Measurements from ENCODE around the gene MGLL. TPM values are rescaled to one million over a fixed set of nuclear protein-coding genes. Genes with fewer than 3 reads are reported as not detected.

MGLL gene
- total and polyA plus RNA-seq, 5 experiments from 2014 or later = 0.34 to 0.77 (median 0.62) TPM; not detected in 2

DNA sequence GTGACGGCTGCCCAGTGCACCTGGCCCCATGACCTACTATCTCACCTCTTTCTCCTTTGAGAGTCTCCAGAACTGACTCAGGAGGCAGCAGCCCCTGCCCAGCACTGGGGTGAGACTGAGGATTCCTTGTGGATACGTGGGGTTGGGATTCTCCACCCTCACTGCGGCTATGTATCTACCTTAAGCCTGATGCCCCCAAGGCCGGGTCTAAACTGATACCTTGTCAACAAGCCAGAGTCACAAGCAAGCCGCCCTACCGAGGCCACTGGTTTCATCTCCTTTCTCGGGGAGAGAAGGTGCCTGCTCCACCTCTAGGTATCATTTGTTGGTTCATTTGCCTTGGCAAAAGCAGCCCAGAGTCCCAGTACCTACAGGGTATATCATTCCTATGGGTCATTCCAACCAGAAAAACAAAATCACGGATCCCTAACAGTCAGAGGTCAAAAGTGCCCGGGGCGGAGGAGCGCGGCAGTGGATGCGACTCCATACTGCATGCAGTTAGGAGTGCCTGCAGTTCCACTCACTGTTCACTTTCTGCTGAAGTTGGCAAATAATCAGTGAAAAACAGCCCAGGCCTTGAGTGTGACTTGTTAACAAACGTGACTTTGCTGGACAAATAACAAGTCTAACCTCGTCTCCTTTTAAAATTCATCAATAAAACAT is 102.0 kb downstream of the MGLL start:
- Mint-ChIP-seq H3K9me3 (no peaks in the 10 kb centered on the region), H3K27me3 (peaks cover 0 to 9% (median 6%) of the 10 kb centered on the region in 5 donors), H3K4me1 (no peaks in the 10 kb centered on the region), H3K27ac (no peak overlapping the region), H3K36me3 (peaks cover 0 to 4% (median 0%) of the 10 kb centered on the region in 3 donors), H3K4me3 (no peak overlapping the region)
- POLR2A ChIA-PET = no interaction called here
- no peak for DNase-seq
- ATAC-seq = no peak

- Mint-ChIP-seq H3K4me3 (no peak overlapping the region), H3K9me3 (no peaks in the 10 kb centered on the region), H3K4me1 (no peaks in the 10 kb centered on the region), H3K27ac (peak overlapping the region in 1 of 10 donors; percentile 15), H3K27me3 (peaks cover 0 to 6% (median 0%) of the 10 kb centered on the region in 5 donors), H3K36me3 (peaks cover 0 to 4% (median 0%) of the 10 kb centered on the region in 3 donors)
- POLR2A ChIA-PET = no interaction called here
- DNase-seq (no peak), ATAC-seq (no peak)
Measured at GRCh38 chr3:127719369-127719768, 102.9 kb downstream of the MGLL start.

DNA sequence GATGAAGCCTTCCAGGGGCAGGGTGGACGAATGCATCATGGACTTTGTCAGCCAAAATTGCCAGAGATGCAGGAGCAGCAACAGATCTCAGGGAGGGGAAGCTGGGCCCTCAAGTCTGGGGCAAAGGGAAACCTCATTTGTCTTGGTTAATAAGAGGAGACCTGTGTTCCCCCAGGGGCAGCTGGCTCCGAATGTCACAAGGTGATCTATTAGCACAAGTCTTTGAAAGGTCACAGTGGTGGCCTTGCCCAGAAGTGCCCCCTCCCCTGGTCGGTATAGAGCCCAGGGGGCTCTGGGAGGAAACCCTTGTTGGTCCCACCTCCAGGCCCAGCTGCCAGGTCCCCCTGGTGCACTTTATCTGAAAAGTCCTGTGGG is 103.4 kb downstream of the MGLL start:
- no peak overlapping the region for H3K4me3 Mint-ChIP-seq
- H3K27ac Mint-ChIP-seq = no peak overlapping the region
- POLR2A ChIA-PET = no interaction called here
- peaks cover 0 to 6% (median 1%) of the 10 kb centered on the region in 5 donors for H3K27me3 Mint-ChIP-seq
- H3K9me3 Mint-ChIP-seq = no peaks in the 10 kb centered on the region
- no peak for ATAC-seq
- H3K4me1 Mint-ChIP-seq = no peaks in the 10 kb centered on the region
- no peak for DNase-seq
- peaks cover 0 to 3% (median 0%) of the 10 kb centered on the region in 3 donors for H3K36me3 Mint-ChIP-seq

DNA sequence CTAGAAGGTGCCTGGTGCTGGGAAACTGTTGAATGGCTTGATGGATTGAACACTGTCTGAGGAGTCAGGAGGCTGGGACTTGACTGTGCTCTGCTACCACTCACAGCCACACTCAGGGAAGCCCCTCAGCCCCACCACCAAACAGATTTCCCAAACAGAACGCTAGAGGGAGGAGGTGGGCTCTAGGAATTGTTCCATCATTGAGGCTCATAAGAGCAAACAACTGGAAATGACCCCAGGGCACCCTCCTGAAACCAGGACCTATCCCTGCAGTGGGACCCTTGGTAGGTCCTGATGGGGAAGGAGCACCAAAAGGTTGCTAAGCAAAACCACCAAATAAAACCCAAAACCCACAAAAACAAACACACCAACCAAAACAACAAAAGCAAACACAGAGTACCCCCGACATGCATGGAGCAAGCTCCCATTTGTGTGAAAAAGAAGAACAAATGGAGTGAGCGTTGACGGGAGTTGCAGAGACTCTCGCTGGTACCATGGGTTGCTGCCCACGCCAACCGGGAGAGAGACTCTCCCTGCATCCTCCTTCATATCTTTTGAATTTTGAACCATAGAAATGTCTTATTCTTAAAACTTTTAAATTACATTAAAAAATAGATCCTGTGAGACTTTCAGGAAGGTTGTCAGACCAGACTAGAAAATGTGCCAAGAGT is 103.9 kb downstream of the MGLL start:
- H3K27ac Mint-ChIP-seq = no peak overlapping the region
- no peak overlapping the region for H3K4me3 Mint-ChIP-seq
- H3K9me3 Mint-ChIP-seq = no peaks in the 10 kb centered on the region
- no peak for ATAC-seq
- POLR2A ChIA-PET = no interaction called here
- peaks cover 0 to 5% (median 0%) of the 10 kb centered on the region in 5 donors for H3K27me3 Mint-ChIP-seq
- H3K36me3 Mint-ChIP-seq = no peaks in the 10 kb centered on the region
- DNase-seq = no peak
- H3K4me1 Mint-ChIP-seq = no peaks in the 10 kb centered on the region

DNA sequence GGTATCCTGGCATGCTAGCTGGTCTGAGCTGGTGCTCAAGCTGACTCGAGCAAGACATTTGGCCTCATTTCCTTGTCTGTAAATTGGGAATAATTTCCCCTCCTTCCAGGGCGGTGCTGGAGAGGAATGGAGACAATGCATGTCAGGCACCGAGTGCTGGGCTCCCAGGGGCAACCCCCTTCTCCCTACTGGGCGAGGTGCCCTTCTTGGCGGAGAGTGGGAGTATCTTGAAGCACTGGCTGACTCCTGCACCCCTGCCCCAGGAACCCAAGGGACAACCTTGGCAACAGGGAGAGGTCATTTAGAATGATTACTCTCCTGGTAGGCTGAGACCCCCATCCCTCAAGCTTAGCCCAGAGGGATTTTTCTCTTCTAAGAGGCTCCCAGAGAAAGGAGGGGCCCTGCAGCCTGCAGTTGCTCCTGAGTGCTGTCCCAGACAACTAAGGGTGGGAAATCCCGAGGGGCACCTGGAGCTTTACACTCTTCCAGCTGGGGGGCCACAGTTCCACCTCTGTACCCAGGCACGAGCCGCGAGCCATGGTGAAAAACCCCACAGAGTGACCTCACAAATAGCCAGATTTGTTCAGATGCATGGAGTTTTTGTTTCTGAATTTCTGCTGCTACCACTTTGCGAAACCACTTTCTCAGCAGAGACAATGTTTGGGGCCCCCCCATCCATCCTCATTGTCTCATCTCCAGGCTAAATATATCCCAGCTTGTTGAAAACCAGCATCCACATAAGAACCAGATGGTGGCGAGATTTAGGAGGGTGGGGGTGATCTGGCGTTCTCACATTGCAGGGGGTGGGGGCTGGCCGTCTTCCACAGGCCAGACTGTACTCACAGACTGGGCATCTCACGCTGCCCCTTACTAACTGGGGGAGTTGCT is 104.7 kb downstream of the MGLL start:
- Mint-ChIP-seq H3K9me3 (no peaks in the 10 kb centered on the region), H3K36me3 (no peaks in the 10 kb centered on the region), H3K4me3 (peak overlapping the region in 1 of 10 donors; percentile 24), H3K4me1 (no peaks in the 10 kb centered on the region), H3K27me3 (peaks cover 0 to 5% (median 0%) of the 10 kb centered on the region in 5 donors), H3K27ac (no peak overlapping the region)
- no peak for DNase-seq
- POLR2A ChIA-PET = no interaction called here
- no peak for ATAC-seq

GRCh38 chr3:127716384-127716783 is 105.9 kb downstream of the MGLL start:
- no peak for ATAC-seq
- DNase-seq = no peak
- Mint-ChIP-seq H3K4me3 (no peak overlapping the region), H3K27me3 (peaks cover 0 to 5% (median 0%) of the 10 kb centered on the region in 5 donors), H3K27ac (no peak overlapping the region), H3K36me3 (no peaks in the 10 kb centered on the region), H3K4me1 (no peaks in the 10 kb centered on the region), H3K9me3 (no peaks in the 10 kb centered on the region)
- POLR2A ChIA-PET = no interaction called here

DNA sequence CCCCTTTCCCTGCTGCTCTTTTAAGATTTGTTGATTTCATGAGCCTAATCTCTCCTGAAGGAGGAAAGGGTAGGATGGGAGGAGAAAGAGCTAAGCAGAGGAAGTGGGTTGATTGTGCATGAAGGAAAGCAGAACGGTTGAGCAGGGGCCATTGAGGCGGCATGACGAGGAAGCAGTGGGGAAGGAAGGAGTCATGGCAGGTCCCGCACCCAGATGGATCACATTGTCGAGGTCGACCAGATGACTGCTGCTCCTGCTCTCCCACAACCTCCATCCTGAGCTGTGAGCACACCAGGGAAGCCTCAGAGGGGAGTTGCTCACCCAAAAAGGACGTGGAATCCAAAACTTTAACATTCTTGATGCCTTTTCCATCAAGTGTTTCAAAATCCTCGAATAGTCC is 106.8 kb downstream of the MGLL start:
- ATAC-seq (no peak), DNase-seq (no peak)
- H3K9me3 Mint-ChIP-seq = no peaks in the 10 kb centered on the region
- no peaks in the 10 kb centered on the region for H3K4me1 Mint-ChIP-seq
- H3K4me3 Mint-ChIP-seq = no peak overlapping the region
- no peak overlapping the region for H3K27ac Mint-ChIP-seq
- peaks cover 0 to 5% (median 0%) of the 10 kb centered on the region in 5 donors for H3K27me3 Mint-ChIP-seq
- POLR2A ChIA-PET = interaction anchor here (0.5 kb wide), 1 partner anchor 40 kb away, joined by 4 read pairs; no protein-coding TSS in a partner anchor
- H3K36me3 Mint-ChIP-seq = no peaks in the 10 kb centered on the region

- H3K9me3 Mint-ChIP-seq = no peaks in the 10 kb centered on the region
- no peak for DNase-seq
- POLR2A ChIA-PET = interaction anchor here (0.5 kb wide), 1 partner anchor 40 kb away, joined by 4 read pairs; no protein-coding TSS in a partner anchor
- H3K4me3 Mint-ChIP-seq = no peak overlapping the region
- no peak for ATAC-seq
- peaks cover 0 to 5% (median 0%) of the 10 kb centered on the region in 5 donors for H3K27me3 Mint-ChIP-seq
- H3K36me3 Mint-ChIP-seq = no peaks in the 10 kb centered on the region
- no peak overlapping the region for H3K27ac Mint-ChIP-seq
- H3K4me1 Mint-ChIP-seq = no peaks in the 10 kb centered on the region
Measured at GRCh38 chr3:127714866-127715265, 107.4 kb downstream of the MGLL start.

- H3K9me3 Mint-ChIP-seq = no peaks in the 10 kb centered on the region
- no peak overlapping the region for H3K4me3 Mint-ChIP-seq
- DNase-seq (no peak), ATAC-seq (no peak)
- peaks cover 0 to 5% (median 0%) of the 10 kb centered on the region in 5 donors for H3K27me3 Mint-ChIP-seq
- no peaks in the 10 kb centered on the region for H3K36me3 Mint-ChIP-seq
- no peaks in the 10 kb centered on the region for H3K4me1 Mint-ChIP-seq
- POLR2A ChIA-PET = no interaction called here
- H3K27ac Mint-ChIP-seq = peak overlapping the region in 1 of 10 donors; percentile 24
Measured at GRCh38 chr3:127714125-127714571, 108.2 kb downstream of the MGLL start.

GRCh38 chr3:127712881-127713771 is 109.2 kb downstream of the MGLL start:
- H3K4me1 Mint-ChIP-seq = no peaks in the 10 kb centered on the region
- H3K27me3 Mint-ChIP-seq = peaks cover 0 to 5% (median 0%) of the 10 kb centered on the region in 5 donors
- H3K27ac Mint-ChIP-seq = no peak overlapping the region
- no peaks in the 10 kb centered on the region for H3K9me3 Mint-ChIP-seq
- H3K36me3 Mint-ChIP-seq = no peaks in the 10 kb centered on the region
- no peak overlapping the region for H3K4me3 Mint-ChIP-seq
- POLR2A ChIA-PET = no interaction called here
- ATAC-seq (no peak), DNase-seq (no peak)

GRCh38 chr3:127712461-127712860 is 109.9 kb downstream of the MGLL start:
- no peak overlapping the region for H3K27ac Mint-ChIP-seq
- no peak for DNase-seq
- peaks cover 0 to 5% (median 0%) of the 10 kb centered on the region in 5 donors for H3K27me3 Mint-ChIP-seq
- POLR2A ChIA-PET = no interaction called here
- no peaks in the 10 kb centered on the region for H3K36me3 Mint-ChIP-seq
- no peaks in the 10 kb centered on the region for H3K9me3 Mint-ChIP-seq
- H3K4me3 Mint-ChIP-seq = no peak overlapping the region
- no peaks in the 10 kb centered on the region for H3K4me1 Mint-ChIP-seq
- no peak for ATAC-seq

DNA sequence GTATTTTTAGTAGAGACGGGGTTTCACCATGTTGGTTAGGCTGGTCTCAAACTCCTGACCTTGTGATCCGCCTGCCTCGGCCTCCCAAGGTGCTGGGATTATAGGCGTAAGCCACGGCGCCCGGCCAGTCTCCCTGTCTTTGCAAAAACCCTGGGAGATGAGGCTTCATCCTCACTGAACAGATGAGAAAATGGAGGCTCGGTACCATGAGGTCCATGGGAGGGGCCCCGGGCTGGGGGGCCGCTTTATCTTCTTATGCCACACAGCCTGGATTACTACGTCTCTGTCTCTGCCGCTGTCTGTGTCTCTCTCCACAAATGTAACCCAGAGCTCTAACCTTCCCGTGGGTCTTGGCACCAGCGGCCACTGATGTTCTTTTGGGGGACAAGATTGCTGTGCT is 110.4 kb downstream of the MGLL start:
- Mint-ChIP-seq H3K27ac (no peak overlapping the region), H3K9me3 (no peaks in the 10 kb centered on the region), H3K4me1 (no peaks in the 10 kb centered on the region), H3K27me3 (peaks cover 0 to 5% (median 0%) of the 10 kb centered on the region in 5 donors), H3K36me3 (no peaks in the 10 kb centered on the region), H3K4me3 (no peak overlapping the region)
- POLR2A ChIA-PET = no interaction called here
- DNase-seq = no peak
- ATAC-seq = no peak
